AG20443 (cell line): ENCODE measurements around the gene CADPS2.

ENCODE experiments used
- DNase-seq: peaks from one replicate; pipeline ENCODE4 v3.0.0; 2012; ENCODE audit warnings: low spot score, mixed read lengths

CADPS2 gene

DNA sequence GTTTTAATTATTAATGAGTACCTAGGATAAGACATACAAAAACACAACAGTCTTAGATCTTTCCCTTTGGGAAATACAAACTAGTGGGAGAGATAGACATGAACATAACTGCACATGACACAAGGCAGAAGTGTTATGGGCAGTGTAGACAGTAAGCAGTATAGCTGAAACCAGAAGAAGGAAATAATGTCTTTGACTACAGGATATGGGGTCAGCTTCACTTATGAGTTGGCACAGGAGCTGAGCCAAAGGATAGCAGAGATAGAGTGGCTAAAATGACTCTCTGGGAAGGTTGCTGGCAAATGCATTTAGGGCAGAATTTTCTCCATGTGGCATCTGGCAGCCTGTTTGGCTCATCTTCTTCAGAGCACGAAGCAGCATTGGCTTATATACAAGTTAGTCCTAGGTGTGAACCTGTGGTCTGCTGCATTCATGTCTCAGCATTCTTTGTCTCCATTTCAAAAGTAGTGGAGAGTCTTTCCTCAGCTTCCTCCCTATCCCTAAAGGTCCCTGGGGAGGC, 521.4 kb downstream of the CADPS2 start:
- DNase-seq: no peak

- no peak for DNase-seq
Measured at GRCh38 chr7:122363144-122363543, 523.1 kb downstream of the CADPS2 start.

GRCh38 chr7:122362473-122362872, 523.8 kb downstream of the CADPS2 start:
- DNase-seq: no peak

- no peak for DNase-seq
Measured at GRCh38 chr7:122354656-122355055, 531.6 kb downstream of the CADPS2 start.

GRCh38 chr7:122352454-122352853, 533.8 kb downstream of the CADPS2 start:
- no peak for DNase-seq

- DNase-seq: no peak
Measured at GRCh38 chr7:122350701-122351100, 535.6 kb downstream of the CADPS2 start.

DNA sequence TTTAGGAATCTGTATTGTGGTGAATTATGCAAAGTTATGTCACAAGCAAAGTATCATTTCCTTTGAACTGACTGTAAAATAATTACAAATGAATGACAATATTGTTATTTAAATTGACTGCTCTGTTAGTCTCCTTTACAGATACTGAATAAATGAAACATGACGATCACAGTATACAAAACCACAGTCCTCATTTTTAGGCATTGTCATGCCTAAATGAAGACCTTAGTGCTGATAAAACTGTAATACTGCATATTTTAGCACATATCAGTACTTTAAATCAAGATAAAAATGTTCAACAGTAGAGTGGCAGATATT, 542.0 kb downstream of the CADPS2 start:
- DNase-seq: no peak

GRCh38 chr7:122343601-122344302, 542.5 kb downstream of the CADPS2 start:
- DNase-seq: no peak

GRCh38 chr7:122340427-122340826, 545.8 kb downstream of the CADPS2 start:
- no peak for DNase-seq

DNA sequence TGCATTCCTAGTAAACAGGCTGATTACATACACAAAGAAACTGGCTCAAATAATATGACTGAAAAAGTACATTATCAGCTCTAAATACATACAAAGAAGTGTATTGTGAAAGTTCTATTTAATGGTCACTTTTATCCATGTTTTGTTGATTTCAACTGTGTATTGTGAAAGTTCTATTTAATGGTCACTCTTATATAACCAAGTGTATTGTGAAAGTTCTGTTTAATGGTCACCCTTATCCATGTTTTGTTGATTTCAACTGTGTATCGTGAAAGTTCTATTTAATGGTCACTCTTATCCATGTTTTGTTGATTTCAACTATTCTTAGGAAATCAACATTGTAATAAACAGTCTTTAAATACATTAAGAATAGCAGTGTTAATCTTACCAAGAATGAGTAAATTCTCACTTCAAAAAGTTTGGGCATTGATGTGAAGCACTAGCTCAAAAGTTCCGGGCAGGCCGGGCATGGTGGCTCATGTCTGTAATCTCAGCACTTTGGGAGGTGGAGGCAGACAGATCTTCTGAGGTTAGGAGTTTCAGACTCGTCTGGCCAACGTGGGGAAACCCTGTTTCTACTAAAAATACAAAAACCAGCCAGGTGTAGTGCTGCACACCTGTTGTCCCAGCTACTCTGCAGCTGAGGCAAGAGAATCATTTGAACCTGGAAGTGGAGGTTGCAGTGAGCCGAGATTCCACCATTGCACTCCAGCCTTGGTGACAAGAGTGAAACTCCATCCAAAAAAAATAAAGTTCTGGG, 546.9 kb downstream of the CADPS2 start:
- no peak for DNase-seq

DNA sequence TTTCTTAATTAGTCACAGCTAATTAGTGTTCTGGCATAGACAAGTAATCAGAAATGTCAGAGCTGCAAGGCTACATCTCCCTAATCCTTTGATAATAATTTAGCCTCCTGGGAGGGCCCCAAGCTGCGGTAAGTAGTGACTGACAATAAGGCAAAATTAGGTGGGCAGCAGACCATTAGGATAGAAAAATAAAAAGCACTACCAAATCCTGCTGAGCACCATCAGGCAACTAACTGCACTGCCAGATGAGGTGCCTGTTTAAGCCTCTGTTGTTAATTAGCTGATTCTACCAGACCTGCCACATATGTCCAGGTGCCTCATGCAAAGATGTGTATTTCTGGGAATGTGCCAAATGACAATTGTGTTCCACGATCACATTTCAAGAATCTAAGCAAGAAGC, 549.2 kb downstream of the CADPS2 start:
- DNase-seq: no peak

DNA sequence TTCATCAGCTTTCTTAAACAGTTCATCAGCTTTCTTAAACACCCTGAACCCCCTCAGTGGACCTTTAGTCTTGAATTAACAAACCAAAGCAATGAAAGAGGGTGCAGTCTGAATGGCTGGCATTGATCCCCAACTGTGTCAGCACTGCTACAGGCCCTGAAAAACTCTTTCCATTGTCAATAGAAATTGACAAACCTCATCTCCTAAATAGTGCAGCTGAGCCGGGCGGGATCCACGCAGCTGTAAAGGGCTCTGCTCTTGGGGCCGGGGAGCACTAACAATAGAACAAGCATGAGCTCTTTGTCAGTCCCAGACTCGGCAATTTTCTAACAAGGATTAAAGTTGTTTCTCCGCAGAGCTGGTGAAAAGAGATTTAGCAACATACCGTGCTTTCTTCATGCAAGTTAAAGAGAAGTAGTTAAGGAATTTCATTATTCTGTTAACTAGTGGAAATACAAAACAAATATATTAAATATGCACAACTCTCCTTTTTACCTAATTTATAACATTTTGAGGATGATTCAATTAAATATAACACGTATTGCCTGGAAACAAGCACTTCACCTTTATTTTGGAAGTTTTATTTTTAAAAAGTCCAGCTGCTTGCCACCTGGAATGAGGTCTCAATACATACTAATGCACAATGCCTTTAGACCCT, 557.0 kb downstream of the CADPS2 start:
- no peak for DNase-seq

DNA sequence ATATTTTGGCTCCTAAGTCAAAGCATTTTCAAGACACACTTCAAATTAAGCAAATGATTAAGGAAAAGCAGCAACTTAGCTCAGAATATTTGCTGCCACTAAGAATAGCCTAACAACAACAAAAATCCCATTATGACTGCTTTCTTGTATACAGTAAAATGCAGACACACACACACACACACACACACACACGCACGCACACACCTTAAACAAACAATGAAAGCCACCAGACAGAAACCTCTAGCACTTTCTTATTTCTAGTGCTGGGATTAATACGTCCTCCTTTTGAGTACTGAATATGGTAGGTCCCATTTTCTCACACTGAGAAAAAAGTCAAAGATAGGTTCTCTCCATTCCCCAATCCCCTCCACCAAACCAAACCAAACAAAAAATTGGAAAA, 558.3 kb downstream of the CADPS2 start:
- DNase-seq: no peak

GRCh38 chr7:122316467-122317388, 569.5 kb downstream of the CADPS2 start:
- DNase-seq: peak; percentile 20

DNA sequence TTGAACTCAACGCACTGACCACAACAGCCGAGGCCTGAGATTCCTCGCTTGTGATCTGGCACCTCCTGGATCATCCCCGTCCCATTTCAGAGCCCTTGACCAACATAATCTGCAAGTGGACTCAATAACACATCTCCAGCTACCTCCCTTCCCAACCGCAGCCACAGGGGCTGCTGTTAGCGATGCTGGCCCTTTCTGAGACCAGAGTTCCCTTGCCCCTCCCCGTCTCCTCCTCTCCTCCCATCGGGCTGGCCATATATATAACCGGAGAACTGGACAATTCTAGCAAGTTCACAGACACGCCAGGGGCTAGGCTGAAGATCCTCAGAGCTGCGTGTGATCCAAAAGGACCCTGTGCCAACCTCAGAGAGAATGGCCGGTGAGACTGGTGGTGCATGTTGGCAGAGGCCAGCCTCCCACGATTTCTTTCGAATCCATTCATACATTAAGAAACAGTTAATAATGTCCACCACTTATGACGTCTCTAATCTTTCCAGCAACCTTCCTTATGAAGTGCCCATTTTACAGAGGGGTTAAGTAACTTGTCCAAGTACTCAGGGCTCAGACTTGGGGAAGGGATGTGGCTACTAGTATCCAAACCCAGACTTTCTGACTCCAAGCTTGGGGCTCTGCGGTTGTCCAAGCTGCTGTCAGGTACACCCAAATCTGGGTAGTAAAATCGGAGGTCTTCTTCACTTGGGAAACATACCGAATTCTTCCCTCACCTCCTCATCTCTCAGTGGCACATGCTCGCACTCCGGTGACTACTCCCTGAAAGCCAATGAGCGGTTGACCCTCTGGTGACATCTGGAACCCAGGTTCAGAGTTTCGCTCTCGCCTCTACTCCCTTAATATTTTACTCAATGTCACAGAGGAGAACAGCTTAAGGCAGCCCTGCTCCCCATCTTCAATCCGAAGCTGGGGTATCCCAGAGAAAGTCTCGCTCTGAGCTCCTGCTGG, 570.5 kb downstream of the CADPS2 start:
- DNase-seq: no peak

- no peak for DNase-seq
Measured at GRCh38 chr7:122314284-122314683, 572.0 kb downstream of the CADPS2 start.

DNA sequence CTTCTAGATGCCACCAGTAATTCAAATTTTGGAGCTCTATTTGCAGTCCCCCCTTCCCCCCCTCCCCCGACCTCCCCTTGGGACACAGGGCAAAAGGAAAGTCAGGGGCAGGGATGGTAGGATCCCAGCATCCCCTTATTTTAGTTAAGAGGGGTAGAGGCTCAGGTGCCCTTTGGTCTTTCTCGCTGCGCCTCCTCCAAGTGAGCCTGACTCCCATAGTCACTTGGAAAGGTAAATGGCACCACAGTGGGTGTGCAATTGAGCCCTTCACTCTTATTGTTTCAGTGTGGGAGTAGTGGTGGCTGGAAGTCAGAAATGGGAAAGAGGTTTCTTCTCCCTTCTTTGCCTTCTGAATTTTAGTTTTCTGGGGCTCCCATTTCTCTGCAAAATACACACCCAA, 573.5 kb downstream of the CADPS2 start:
- no peak for DNase-seq

GRCh38 chr7:122311734-122312450, 574.4 kb downstream of the CADPS2 start:
- DNase-seq: no peak

DNA sequence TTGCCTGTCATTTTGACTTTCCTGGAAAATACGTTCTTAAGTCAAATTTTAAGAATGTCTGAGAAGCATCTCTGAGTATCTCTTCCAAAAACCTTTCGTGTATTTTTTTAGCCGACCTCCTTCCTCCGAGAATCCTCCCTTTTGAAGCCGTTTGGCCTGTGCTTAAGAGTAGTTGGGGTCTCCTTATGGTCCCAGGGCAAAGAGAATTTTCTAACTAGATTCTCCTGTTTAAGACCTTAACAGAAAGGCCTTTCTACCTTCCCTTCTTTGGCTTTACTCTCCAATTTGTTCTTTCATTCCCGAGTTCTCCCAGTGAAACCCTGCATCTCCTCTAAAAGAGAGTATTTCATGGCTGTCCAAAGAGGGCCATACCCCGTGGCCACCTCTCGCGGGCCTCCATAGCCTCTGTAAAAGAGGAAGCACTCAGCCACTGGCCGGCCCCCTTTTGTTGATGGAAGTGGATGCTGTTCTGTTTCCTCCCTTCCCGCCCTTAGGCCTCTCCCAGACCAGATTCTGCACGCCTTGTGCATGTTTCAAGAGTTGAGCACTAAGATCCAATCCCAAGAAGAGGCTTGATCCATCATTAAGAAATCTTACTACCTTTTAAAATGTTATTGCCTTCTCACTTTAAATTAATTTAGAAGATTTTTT, 575.1 kb downstream of the CADPS2 start:
- DNase-seq: no peak
